SHP77 (cell line): ENCODE measurements around the gene ADGRL1.
"Not testable (repeated sequence)": the region's sequence is repeated elsewhere in the genome, so short reads cannot be mapped to it uniquely, and the experiment has no call there.

Experiments used
- DNase-seq, 2 experiments: peaks; one replicate each; lab custom pipeline; 2025; lab: John Stamatoyannopoulos, UW

The ADGRL1 gene

DNA sequence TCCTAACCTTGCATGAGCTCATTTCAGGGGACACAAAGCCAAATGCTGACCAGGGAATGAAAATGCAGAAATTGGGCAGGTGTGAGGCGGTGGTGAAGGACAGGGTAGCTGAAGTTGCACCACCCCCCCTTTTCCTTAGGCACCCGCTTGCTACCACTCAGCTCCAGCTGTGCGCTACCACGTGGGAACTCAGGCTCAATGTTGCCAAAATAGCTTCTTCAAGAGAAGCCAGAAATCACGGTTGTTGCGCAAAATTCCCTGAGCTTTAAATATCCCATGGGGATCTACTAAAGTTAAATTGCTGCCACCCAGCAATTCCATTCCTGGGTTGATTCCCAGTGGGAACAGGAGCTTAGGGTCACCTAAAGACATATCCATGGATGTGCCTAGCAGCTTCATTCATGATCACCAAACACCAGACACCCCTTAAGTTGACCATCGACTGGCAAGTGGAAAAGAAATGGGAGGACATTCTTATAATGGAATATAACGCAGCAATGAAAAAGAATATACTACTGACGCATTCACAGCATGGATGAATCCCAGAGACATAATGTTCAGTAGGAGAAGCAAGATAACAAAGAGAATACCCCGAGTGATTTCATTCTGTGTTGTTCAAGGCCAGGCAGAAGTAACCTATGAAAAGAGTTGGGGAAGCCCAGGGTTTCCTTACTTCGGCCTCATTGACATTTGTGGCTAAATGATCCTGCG lies 12.8 kb upstream of the ADGRL1 start:
- no peak for DNase-seq

DNA sequence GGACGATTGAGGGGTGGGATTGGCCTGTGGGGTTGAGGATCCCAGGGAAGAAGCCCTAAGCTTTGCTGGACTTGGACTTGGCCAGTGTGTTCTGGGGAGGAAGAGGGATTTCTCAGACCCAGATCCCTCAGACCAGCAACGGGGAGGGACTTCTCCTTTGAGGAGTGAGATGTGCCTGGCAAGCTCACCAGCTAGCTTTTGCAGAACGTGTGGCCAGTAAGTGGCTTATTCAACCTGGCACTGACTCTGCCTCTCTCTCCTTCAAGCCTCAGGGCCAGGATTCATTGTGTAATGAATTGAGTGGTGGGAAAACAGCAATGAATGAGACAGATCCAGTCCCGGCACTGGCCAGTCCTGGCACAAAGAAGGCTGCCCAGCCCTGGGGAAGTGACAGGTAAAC lies 11.9 kb upstream of the ADGRL1 start:
- DNase-seq, result not testable (repeated sequence)

DNA sequence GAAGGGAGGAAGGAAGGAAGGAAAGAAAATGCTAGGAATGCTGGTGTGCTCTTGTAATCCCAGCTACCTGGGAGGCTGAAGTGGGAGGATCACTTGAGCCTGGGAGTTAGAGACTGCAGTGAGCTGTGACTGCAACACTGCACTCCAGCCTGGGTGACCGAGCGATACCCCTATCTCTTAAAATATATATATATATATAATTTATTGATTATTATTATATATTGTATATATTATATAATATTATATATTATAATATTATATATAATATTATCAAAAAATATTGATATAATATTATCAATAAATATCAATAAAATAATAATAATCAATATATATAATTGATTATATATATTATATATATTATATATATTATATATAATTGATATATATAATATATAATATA lies 8.6 kb upstream of the ADGRL1 start:
- no peak for DNase-seq

DNA sequence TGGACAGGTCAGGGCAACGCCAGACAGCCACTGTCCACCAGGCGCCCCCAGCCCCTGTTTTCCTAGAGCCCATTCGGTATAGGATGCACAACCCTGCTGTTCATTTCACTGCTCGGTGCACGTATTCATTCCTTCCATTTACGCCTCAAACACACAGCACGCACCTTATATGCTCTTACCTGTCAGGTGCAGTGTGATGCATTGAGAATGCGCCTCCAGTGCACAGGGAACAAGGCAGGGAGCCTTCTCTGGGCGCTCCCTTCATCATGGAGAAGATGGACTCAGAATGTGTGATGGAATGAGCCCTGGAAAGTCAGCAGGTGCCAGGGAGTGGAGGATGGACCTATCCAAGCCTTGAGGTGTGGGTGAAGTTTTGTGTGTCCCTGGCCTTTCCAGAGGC lies 4.2 kb upstream of the ADGRL1 start:
- not testable (repeated sequence) for DNase-seq

DNA sequence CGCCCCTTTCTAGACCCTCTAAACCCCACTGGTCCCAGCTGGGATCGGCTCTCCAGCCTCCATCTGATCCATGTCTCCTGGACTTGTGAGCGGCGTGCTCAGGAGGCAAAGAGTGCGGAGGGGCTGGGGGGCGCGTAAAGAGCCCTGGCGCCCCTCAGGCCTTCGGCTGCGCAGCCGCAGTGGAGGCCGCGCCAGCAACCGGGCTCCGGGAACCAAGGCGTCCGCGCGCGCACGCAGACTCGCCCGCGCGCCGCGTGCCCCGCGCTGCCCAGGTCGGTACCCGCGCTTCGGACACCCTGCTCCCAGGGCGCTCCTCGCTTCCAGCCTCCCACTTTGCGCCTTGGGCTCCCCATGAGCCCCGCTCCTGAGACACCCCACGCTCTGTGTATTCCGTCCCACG lies 3.4 kb upstream of the ADGRL1 start:
- DNase-seq, result not testable (repeated sequence)

DNA sequence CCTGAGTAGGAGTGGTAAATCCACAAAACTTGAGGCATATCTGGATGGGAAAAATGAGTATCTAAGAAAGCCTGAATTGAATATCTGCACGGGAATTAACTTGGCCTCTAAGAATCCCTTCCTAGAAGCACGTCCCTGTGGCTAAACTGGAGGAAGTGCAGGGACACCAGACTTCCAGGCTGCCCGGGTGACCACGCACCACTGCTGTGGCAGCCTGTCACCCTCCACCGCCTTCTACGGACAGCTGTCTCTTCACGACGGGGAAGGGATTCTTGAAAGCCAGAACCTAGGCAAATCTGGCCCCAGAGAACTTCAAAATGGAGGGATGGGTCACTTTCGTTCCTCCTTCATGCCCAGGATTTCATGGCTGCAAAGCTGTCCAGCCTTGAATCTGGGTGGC lies 2.5 kb upstream of the ADGRL1 start:
- not testable (repeated sequence) for DNase-seq

DNA sequence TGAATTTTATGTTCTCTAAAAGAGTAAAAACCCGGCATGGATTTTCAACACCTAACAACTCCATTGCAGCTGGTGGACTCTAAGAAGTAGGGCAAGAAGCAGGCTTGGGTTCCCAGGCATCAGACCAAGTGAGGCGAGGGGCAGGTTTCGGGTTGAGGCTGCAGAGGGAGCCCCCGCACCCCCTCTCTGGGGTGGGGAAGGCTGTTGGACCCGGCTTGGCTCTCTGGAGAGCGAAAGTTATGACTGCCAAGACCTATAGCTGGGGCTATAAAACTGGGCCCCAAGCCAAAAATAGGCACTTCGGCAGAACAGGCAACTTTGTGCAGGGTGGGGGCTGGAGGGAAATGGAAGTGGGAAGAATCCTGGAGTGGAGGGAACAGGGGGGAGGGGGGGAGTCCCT lies 1.8 kb upstream of the ADGRL1 start:
- DNase-seq, result not testable (repeated sequence)

DNA sequence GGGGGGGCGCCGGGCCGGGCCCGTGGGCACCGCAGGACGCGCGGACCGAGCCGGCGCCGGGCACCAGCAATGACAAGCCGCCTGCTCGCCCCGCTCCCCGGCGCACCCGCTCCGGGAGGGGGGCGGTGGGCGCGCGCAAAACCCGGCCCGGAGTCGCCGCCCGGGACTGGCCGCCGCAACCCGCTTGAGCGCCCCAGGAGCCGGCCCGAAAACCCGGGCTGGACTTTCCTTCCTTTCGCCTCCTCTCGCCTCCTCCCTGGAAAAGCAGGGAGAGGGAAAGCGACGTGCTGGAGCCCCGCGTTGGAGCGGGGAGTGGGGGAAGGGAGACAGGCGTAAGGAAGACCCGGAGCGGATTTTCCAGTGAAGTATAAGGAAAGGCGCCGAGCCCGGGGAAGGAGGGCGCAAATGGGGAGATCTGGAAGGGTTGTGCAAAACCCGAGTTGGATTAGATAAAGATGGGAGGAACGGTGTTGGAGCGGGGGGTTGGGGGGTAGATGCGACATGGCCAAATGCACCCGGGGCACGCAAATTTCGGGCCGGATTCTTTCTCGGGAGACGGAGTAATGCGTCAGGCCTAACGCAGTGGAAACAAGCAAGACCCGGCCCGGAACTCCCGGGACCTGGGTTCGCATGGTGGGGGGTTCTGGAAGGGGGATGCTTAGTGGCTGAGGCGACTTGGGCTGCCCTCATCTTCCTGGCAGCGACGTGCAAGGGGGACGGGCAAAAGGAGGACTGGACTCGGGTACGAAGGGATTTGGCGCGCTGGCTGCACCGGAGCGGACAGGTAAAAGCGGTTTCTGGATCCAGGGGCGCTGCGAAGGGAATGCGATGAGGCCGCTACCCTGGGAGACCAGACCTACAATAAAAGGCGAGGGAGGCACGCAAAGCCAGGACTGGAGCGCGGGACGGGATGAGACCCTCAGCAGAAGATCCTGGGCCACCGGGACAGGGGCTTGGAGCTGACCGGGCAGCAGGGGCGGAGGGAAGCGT lies 1.1 kb upstream of the ADGRL1 start:
- DNase-seq, result peak; percentile 83 to 84

DNA sequence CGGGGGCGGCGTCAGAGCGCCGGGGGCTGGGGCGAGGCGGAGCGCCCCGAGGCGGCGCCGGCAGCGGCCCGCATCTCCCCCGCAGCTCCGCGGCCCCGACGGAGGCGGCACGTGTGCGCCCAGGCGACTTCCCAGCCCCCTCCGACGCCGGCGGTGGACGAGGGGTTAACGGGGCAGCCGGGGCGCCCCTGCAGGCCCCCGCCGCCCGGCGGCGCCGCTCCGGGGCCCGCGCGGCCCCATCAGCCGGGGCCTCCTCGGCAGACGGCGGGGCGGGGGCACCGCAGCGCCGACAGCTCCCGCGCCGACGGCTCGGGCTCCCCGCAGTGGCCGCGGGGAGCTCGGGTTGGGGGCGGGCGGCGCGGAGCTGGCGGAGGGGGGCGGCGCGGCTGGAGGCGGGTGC lies 339 bp upstream of the ADGRL1 start:
- not testable (repeated sequence) for DNase-seq

DNA sequence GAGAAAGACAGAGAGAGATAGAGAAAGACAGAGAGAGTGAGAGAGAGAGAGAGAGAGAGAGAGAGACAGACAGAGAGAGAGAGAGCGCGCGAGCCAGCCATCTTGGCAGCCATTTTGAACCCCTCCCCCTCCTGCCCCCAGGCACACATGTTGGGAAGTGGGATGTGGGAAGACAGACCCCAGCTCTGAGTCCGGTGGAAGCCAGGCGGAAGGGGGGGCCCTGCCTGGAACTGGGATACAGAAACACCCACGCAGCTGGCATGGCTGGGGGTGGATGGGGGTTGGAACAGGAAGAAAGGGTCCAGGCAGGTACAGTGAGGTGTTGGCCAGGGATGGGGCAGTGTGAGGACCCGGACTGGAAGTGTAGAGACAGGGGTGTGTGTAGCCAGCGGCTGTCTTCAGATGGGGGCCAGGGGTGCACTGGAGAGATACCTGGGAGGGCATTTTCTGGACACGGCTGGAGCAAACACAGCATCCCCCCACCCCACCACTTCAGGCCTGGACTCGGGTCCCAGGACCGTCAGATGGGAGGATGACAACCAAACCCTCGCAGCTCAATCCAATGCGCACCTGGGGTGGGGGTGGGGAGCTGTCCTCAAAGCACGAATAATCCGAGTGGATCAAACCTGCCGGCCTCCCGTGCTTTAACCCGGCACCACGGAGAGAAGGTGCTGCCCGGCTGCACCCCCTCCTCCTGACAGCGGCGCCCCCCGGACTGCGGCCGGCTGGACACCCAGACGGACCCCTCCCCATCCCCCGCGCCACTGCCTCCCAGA lies 1.1 kb downstream of the ADGRL1 start:
- not testable (repeated sequence) for DNase-seq

DNA sequence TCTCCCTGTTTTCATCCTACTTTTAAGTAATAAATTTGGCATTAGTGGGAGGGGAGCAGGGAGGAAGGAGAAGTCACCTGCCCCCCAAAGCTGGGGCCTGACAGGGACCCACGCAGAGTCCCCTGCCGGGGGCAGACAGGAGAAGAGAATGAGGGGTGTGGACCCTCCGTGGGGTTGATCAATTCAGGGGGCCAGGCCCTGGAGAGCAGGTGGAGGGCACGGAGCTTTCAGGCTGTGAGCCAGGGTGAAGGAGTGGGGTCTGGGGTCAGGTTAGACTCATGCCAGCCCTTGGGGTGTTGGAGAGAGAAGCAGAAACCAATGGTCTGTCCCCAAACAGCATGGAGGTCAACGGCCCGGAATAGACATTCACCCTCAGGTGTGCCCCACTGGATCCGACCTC lies 1.8 kb downstream of the ADGRL1 start:
- not testable (repeated sequence) for DNase-seq

DNA sequence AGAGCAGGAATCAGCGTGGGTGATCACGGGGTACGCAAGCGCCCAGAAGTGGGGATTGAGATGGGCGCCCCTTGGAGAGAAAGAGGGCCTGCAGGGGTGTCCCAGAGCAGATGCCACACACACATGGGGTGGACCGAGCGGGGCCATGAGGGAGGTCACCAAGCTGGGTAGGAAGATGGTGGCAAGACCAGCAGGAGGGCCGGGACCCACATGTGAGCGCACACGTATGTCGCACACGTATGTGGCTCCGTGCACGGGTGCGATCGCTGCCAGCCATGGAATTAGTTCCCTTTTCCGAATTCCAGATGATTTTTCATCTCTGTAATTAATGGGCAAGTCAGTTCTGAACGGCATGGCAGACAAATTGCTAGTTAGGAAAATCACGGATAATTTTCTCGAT lies 2.2 kb downstream of the ADGRL1 start:
- DNase-seq, result not testable (repeated sequence)

DNA sequence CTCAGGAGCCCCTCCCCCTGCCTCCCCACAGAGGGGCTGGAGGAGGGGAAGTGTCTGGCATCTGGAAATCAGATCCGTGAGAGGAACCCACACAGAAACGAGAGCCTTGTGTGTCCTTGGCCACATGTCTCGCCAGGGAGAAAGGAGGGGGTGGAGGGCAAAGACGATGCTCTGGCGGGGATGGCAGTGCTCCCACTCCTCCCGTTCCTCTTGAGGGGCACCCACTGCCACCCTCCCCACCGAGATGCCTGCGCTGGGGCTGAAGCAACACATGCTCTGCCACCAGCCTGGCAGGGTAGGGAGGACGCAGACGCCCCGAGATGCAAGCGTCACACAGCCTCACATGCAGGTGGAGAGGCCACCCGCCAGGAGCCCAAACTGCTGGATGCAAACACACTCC lies 2.8 kb downstream of the ADGRL1 start:
- DNase-seq, result no peak

DNA sequence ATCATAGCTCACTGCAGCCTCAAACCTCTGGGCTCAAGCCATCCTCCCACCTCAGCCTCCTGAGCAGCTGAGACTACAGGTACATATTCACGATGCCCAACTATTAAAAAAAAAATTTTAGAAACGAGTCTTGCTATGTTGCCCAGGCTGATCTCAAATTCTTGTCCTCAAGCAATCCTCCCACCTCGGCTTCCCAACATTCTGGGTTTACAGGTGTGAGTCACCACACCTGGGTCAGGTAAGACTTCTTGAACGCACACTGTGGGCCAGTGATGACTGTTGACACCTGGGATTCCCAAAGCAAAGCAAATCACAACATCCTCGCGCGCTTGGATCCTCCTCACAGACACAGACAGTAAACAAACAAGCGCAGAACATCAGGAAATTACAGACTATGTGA lies 4.5 kb downstream of the ADGRL1 start:
- not testable (repeated sequence) for DNase-seq

DNA sequence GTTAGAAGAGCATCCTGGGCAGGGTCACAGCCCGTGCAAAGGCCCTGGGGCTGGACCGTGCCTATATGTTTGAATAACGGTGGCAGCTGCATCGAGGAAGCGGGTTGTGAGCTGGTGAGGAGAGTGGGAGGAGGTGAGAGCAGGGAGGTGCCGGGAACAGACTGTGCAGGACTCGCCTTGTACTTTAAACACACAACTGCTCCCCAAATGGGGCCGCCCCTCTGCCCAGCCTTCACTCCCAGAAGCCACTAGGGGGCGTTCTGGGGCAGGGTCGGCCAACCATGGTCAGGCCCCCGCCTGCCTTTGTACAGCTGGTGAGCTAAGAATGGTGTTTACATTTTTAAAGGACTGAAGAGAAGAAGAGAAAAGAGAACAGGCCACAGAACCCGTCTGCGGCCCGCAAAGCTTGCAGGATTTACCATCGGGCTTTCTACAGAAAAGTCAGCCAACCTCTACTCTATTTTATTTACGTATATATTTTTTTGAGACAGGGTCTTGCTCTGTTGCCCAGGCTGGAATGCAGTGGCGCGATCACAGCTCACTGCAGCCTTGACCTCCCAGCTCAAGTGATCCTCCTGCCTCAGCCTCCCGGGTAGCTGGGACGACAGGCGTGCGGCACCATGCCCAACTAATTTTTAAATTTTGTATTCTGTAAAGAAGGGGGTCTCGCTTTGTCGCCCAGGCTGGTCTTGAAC lies 5.7 kb downstream of the ADGRL1 start:
- DNase-seq, result peak in 1 of 2 experiments; percentile 26

DNA sequence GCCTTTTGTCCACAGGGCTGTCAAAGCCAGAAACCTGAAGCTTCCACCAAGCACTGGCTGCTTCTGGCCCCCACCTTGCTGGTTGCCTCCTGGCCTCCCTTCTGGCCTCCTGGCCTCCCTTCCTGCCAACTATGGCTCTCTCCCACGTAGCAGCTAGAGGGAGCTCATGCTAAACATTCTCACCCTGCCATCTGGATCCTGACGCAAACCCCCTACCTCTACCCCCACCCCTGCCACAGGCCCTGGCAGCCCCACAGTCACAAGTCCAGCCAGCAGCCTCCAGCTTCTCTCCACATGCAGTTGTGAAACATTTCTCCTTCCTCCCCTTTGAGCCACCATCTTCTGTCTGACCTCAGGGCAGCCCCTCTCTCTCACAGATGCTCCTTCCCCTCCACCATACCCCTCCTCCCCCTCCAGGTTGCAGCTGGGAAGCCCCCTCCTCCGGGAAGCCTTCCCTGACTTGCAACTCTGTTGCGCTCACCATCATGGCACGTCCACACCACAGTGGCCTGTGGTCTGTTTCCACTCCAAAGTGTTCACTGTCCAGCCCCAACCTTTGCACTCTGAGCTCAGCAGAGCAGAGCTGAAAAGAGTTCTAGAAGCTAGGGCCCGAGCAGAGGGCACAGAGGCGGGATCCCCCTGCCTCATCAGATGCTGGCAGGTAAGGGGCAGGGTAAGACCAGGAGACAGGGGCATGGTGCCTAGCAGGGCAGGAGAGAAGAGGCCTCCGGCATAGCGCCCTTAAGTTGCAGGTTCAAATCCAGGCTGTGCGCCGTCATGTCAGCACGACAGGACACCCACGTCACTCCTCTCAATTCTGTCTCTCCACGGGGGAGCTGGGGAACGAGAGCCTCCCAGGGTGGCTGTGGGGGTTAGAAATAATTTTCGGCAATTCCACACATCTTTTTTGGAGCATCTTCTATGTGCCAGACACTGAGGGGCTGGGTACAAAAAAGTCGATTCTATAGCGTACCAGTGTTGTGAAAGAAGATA lies 7.3 kb downstream of the ADGRL1 start:
- DNase-seq, result no peak

DNA sequence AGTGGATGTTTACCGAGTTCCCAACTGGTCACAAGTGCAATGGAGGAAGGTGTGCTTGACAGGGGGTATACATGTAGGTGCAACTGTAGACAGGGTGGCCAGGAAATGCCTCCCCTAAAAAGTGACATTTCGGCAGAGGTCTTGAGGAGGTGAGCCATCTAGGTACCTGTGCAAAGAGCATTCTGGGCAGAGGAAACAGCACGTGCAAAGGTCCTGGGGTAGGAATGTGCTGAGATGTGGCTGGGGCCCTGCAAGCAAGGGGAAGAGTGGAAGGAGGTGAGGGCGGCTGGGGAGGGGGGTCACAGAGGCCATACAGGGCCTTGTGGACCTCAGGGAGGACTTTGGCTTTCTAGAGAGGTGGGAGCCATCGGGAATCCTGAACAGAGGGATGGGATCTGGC lies 8.1 kb downstream of the ADGRL1 start:
- DNase-seq, result no peak

DNA sequence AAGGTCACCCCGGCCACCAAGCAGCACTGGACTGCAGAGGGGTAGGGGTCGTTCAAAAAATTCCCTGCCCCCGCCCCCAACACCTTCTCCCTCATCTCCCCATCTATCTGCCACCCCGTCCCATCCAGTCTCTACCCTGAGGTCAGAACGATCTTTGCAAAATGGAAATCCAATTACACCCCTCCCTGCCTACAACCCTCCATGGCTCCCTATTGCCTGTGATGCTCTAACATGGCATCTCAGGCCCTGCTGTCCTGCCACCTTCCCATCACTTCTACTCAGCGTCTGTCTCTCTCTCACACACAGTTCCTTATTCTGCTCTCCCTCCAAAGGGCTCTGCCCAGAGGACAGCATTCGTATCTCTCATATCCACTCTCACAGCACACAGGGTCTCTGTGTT lies 8.7 kb downstream of the ADGRL1 start:
- DNase-seq, result not testable (repeated sequence)

DNA sequence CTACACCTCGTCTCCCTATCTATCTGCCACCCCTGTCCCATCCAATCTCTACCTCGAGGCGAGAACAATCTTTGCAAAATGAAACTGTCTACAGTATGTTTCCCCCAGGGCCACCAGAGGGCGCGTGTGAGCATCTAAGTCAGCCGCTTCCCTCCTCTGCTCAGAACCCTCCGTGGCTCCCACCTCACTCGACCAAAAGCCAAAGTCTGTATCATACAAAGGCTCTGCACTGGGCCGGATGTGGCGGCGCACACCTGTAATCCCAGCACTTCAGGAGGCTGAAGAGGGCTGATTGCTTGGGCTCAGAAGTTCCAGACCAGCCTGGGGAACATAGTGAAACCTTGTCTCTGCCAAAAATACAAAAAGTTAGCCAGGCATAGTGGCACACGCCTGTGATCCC lies 9.9 kb downstream of the ADGRL1 start:
- peak in 1 of 2 experiments; percentile 16 for DNase-seq

DNA sequence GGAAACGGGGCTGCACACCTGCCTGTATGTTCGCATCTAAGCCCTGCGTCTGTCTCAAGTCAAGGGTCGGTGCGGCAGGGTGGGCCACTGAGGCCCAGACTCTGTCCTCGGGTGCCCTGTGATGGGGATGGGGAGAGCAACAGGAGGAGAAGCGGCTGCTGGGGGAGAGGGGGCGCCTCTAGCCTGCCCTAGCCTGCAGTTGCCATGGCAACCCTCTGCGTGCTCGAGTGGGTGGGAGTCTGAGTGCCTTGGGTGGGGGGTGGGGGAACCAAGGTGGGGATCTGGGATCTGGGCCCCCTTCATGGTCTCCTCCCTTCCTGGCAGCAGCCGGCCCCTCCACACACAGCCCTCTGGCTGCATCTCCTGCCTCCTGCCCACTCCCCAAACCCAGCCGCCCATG lies 10.8 kb downstream of the ADGRL1 start:
- not testable (repeated sequence) for DNase-seq
